ENCODE measurements around the gene GSTO1.
A peak's percentile ranks its signal among the peaks of the same experiment; 100 is the strongest.

The GSTO1 gene

DNA sequence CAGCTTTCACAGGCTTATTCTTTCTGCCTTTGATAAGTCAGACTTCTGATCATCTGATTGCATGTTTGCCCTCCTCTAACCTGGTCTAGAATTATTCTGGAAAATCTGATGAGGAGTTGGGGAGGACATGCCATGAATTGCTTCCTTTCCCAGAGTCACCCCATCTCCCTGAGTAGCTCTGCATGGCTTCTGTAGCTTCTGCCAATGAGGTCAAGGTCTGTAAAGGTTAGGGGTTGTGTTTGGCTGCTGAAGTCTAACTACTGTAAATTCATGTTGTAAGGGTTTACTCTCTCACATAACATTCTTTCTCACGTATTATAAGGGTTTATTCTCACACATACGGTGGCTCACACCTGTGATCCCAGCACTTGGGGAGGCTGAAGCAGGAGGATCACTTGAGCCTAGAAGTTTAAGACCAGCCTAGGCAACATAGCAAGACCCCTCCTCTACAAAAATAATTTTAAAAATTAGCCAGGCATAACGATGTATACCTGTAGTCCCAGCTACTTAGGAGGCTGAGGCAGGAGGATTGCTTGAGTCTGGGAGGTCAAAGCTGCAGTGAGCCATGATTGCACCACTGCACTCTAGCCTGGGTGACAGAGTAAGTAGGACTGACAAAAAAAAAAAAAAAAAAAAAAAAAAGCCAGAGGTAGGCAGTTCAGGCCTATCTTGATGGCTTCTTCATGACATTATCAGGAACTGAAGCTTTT lies 25.0 kb downstream of the GSTO1 start:
- no peak for DNase-seq

DNA sequence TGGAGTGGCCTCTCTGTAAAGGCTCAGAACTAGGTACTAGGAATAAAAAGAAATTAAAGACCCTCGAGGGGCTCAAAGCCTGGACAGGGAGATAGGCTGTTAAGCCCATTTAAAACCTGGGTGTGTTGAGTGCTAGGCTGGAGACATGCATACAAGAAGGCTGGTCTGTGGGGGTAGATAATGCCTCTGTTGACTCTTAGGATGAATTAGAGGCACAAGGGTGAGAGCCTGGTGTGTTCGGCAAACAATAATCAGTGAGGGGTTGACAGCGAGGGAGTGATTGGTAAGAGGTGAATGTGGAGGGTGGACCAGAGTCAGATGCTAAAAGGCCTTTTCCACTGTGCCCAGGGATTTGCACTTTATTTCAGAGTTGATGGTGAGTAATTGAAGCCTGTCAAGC lies 27.0 kb downstream of the GSTO1 start:
- no peak for DNase-seq

DNA sequence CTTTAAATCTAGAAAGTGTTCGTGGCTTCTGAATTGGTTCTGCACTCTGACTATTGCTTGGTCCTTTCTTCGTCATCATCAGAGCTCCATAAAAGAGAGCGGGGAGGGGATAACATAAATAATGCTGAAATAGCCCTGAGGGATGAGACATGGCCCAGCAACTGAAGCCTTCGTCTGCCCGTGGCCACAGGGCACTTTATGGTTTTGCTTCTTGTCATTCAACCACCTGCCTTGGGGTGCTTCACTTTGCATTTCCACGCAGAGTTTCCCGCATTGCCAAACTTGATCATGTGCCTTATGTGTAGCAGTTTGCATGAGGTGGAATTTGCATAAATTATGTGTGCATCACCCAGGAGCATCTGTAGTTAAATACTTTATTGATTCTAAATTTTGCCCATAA lies 30.2 kb downstream of the GSTO1 start:
- no peak for DNase-seq

DNA sequence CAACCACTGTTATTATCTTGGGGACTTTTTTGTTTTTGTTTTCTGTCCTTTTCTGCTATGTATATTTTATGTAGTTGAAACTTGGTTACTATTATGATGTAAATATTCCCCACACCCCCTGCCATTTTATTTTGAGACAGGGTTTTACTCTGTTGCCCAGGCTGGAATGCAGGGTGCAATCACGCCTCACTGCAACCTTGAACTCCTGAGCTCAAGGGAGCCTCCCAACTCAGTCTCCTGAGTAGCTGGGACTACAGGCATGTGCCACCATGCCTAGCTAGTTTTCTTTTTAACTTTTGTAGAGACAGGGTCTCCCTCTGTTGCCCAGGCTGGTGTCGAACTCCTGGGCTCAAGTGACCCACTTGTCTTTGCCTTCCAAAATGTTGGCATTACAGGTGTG lies 32.2 kb downstream of the GSTO1 start:
- no peak for DNase-seq

DNA sequence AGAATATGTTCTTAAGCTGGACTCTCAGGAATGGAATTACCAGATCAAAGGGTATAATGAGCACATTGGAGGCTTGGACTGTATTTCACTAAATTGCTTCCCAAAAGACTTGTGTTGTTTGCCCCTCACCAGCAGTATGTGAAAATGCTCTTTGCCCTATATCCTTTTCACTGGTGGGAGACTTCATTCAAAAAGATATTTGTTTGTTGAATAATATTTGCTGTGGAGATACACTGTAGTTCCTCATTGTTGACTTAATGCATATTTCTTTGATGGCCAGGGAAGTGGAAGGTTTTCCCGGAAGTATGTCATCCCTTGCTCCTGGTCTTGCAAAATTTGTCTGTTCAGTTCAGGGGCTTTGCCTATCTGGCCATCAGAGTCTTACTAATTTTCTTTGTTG lies 33.7 kb downstream of the GSTO1 start:
- DNase-seq, result no peak

DNA sequence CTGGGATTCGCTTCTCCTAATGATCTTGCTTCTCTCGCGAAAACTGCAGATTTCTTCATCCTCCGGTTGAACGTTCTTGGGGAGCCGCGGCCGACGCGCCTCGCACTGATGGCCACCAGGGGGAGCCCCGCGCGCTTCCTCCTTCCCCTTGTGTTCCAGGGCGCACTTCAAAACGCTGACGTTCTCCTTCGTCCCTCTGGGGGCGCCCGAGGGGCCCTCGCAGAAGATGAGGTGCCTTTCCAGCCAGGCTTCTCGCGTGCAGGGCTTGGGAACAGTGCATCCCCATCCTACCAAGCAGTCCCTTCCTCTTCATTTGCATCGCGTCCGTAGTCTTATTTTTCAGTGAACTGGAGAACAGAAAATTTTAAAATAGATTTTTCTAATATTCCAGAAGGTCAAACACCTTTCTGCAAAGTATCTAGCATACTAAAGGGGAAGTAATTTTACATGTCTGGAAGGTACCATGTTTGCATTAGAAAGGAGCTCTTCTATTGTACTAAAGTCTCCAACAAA lies 36.8 kb downstream of the GSTO1 start:
- DNase-seq, result peak; percentile 77

DNA sequence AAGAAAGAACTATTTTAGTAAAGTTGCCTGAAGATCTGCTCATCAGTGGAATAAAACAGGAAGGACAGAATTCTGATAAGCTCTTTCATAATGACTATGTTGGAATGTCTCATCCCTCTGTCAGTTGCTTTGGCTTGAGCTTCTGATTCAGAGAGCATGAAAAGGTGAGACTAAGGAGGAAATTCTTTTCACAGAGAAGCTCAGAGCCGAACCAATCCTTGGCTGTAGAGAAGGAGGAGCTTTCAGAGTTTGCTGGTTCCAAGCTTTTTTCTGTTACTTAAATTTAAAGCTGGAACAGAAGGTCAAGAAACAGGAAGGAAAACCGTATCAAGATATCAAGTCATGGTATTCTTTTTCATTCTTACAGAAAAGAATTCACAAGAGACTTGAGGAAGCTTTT lies 38.3 kb downstream of the GSTO1 start:
- DNase-seq, result no peak

DNA sequence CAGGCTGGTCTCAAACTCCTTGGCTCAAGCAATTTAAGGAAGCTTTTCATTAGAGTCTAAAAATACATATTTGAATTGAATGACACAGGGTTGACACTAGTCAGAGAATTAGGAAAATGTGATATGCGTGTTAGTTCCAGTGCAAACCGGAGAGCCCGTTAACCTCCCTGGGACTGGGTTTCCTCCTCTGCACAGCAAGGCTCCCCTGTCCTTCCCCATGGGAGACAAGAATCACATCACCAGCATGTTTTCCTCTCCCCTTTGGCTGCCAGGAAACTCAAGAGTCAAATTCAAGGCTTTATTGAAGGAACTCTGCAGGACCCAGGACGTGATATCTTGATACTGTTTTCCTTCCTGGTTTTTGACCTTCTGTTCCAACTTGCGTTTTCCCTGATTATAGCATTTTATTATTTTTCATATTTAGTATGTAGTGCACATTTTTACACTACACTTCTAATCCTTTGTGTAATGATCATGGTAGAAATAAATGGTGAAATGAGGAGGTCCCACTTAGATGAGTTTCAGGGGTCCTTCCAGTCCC lies 39.2 kb downstream of the GSTO1 start:
- DNase-seq, result no peak

DNA sequence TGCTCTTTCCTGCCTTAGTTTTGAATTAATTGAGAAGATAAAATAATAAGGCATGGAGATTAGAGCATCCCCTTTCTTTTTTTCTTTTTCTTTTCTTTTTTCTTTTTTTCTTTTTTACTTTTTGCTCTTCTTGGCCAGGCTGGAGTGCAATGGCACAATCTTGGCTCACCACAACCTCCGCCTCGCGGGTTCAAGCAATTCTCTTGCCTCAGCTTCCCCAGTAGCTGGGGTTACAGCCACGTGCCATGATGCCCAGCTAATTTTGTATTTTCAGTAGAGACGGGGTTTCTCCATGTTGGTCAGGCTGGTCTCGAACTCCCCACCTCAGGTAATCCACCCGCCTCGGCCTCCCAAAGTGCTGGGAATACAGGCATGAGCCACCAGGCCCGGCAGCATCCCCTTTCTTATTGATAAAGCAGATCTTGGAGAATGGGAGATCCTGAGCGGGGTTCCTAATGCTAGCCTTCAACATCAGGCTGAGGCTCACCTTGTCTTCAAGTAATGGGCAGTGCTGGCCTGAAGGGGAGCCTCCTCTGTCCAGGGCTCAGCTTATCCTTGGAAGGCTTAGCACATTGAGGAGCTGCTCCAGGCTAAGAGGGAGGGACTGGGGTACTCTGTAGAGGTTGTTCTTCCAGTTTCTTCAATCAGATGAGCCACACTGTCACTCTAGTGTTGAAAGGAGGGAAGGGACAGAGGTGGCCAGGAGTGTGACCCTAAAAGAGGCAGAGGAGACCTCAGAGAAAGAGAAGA lies 42.2 kb downstream of the GSTO1 start:
- DNase-seq, result no peak

DNA sequence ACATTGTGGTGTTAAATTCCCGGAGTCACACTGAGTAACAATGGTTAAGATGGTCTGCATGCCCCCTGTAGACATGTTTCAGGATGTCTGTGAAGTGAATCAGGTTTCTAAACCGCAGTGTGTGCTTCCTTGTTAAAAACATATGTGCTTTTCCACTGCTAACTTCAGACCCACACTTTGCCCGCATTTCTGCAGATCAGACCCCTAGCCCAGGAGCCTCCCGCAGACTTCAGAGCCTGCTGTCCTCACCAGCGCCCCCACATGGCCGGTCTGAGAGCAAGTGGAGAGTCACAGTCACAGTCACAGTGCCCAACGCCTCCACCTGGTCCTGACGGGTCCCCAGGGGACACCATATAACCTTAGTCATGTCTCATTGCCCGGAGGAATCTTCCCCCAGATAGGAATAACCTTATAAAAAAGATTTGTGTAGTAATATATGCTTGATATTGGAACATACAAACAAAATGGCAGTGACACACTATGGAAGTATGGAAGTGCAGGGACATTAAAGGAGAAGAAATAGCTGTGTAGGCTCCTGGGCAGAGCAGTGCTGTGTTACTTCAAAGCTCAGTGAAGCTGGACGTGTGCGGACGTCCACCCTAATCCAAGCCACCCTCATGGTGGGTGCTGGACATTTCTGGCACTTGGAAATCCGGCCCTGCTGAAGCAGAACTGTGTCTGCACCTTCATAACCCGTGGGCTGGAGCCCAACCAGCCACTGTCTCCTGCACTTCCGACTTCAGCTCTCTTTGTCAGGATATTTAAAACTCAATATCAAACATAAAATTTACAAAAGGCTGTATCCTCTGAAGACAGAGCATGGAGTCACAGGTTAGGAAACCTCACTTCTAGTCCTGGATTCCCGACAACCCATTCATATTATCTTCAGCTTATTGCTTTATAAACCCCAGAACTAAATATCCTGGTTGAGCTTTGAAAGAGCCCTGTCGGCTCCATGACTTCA lies 43.3 kb downstream of the GSTO1 start:
- no peak for DNase-seq

DNA sequence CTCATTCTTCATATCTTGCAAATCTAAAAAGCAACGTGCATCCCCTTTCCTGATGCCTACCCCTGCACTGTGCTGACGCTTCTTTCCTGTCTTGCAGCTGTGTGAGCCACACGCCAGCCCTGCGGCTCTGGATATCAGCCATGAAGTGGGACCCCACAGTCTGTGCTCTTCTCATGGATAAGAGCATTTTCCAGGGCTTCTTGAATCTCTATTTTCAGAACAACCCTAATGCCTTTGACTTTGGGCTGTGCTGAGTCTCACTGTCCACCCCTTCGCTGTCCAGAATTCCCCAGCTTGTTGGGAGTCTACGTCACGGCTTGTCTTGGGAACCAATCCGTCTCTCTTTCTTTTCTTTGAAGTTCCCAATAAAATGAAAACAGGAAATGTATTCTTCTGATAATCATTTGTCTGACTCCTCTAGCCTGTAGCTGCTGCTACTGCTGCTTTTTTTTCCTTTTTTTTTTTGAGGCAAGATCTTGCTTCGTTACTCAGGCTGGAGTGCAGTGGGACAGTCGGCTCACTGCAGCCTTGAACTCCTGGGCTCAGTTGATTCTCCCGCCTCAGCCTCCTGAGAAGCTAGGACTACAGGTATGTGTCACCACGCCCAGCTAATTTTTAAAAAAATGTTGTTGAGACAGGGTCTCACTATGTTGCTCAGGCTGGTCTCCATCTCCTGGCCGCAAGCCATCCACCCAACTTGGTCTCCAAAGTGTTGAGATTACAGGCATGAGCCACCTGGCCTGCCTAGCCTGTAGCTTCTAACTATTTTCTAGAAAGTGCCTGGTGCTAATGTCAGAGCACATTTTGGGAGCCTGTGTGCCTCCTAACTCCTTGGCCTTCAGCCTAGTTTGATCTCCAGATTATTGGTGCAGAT lies 44.6 kb downstream of the GSTO1 start:
- DNase-seq, result no peak

DNA sequence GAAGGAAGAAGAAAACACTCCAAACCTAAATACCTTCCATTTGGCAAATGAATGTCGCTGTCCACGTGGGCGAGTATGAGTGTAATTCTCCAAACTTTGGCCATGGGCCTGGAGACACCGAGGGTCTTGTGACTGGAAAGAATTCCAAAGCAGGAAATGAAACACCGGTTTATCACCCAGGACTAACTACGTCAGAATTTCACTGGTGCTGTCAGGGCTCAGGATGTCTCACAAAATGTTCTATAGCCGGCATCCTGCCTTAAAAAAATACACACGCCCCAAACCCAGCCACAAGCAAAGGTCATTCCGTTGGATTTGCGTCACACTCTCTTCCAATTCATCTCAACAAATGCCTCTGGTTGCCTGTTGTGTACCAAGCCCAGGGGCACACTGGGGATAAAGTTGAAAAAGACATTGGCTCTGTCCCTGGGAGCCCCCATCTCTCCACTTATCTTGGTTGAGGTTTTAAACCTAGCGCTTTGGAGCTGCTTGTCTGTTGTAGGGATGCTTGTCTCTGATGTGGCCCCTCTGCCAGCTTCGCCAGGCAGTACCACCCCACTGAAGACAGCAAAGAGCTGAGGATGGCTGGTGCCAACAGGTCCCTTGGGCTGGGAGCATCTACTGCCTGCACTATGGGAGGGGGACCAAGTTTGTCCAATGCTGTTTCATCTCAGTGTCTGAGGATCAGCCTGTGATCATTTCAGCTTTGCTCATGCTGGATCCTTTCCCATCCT lies 45.5 kb downstream of the GSTO1 start:
- no peak for DNase-seq

DNA sequence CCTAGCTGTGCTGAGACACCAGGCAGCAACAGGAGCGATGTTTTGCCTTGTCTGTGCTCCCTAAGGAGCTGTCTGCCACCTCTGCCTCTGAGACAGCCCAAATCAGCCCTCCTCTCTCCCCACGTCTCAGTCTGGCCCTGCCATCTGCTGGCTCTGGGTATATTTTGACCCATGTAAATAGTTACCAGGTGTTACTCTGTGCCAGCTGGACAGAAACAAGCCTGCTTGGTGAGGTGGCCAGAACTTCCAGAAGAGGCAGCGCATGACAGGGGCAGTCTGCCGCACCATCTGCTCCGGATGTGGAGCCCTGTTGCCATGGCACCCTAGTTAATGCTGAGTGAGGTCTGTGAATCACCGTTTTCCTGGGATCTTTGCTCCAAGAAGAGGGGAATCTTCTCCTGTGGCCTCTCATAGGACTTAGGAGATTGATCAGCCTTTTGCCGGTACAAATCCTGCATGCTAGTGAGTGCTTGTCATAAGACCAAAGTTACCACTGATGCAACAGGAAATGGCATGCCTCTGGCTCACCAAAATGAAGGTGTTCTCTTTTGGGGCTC lies 46.1 kb downstream of the GSTO1 start:
- peak; percentile 96 for DNase-seq

DNA sequence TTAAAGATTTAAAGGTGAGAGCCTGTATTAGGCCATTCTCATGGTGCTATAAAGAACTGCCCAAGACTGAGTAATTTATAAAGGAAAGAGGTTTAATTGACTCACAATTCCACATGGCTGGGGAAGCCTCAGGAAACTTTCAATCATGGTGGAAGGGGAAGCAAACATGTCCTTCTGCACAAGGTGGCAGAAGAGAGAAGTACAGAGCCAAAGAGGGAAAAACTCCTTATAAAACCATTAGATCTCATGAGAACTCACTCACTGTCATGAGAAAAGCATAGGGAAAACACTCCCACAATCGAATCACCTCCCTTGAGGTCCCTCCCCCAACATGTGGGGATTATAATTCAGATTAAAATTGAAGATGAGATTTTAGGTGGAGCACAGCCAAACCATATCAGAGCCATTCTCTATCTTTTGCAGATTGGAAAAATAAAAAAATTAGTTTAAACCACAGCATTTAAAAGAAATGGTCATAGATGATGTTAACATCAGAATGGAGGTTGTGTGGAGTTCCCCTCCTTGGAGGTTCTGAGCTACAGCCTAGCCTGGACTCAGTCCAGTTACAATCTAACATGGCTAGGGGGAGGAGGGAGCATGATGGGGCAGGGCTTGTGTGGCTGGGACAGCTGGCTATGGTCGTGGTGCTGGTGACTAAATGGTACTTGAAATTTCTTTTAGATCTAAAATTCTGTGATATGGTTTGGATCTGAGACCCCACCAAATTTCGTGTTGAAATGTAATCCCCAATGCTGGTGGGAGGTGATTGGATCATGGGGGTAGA lies 47.4 kb downstream of the GSTO1 start:
- no peak for DNase-seq

DNA sequence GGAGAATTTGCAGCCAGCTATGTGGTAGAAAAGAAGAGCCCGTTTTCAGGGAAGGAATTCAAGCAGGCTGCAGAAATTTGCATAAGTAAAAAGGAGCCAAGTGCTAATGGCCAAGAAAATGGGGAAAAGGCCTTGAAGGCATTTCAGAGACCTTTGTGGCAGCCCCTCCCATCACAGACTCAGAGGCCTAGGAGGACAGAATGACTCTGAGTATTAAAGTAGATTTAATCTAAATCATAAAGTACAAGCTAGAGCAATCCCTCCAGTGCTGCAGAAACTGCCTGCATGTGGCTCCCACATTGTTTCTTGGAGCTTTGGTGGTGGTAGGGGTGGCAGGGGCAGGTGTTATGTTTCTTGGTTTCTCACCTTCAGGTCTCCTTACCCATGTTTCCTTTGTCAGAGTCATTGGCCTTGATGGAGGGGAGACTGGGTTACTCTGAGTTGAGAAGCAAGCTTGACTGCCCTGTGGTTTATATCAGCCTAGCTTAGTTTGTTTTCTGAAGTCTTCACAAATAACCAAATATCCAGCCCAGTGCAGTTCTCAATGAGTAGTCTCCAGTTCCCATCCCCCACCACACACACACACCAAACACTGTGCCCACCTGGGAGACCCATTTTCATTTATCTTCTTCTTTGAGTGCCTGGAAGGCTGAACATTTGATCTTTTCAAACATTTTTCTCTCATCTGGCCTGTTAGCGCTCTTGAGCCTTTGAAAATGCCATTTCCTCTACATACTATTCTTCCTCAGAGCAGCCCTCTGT lies 49.1 kb downstream of the GSTO1 start:
- no peak for DNase-seq

DNA sequence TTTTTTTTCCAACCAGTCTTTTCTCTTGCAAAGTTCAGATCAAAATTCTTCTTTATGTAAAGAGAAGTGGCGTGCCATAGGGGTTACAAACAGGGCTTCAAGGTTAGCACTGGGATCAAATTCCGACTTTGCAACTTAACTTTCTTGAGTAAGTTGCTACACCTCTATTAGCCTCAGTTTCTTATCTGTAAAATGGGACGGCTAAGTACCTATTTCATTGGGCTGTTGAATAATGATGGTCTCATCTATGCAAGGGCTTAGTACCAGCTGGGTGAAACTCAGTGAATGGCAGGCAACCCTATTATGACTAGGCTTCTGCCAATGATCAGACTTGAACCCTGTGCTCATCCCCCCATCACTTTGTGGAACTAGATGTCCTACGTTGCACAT lies 49.7 kb downstream of the GSTO1 start:
- no peak for DNase-seq

DNA sequence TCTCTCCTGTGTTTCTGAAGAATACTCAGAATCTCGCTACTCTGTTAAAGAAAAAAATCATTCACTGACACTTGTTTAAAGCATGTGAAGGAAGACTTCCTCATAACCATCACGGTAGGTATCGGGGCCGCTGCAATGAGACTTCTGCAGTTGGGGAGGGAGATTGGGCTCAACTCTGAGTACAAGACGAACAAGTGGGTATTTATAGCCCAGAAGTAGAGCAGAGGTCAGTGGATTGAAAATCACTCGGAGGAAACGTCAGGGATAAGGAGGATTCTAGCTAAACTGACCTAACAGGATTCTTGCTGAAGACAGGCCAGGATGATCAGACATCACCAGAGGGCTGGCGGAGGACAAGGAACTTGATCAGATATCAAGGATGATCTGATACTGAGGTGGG lies 50.2 kb downstream of the GSTO1 start:
- DNase-seq, result no peak

DNA sequence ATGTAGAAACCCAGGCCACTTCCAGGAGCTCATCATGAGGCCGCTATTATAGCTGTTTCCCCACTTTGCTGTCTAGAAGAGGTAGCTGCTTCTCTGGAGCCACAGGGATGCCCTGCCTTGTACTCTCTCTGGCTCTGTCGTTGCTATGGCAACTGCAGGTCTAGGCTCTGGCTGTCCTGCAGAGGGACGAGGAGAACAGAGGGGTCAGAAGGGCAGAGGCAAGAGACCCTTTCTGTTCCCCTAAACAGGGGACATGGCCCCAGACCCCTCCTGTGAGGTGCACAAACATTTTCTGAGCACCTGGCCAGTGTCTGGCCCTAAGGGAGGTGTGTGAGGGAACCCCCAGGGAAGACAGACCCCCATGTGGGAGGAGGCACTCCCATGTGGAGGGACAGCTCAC lies 52.2 kb downstream of the GSTO1 start:
- no peak for DNase-seq
